Ecto neural progenitor cell (in vitro differentiated cells): ENCODE data around the gene PAK2.
A peak's percentile ranks its signal among the peaks of the same experiment; 100 is the strongest.
"Not testable (repeated sequence)": the region's sequence is repeated elsewhere in the genome, so short reads cannot be mapped to it uniquely, and the experiment has no call there.

ENCODE experiments used
- DNase-seq: peaks from one replicate; pipeline ENCODE4 v3.0.0-alpha.2; 2018; ENCODE audit warnings: low spot score

PAK2 gene

GRCh38 chr3:196788528-196788927 lies 48.9 kb downstream of the PAK2 start:
- DNase-seq: no peak

GRCh38 chr3:196789885-196790359 lies 50.3 kb downstream of the PAK2 start:
- DNase-seq: no peak

- DNase-seq: no peak
Measured at GRCh38 chr3:196790636-196791035, 51.0 kb downstream of the PAK2 start.

GRCh38 chr3:196792771-196793170 lies 53.1 kb downstream of the PAK2 start:
- DNase-seq: no peak

- DNase-seq: no peak
Measured at GRCh38 chr3:196793246-196793645, 53.6 kb downstream of the PAK2 start.

- no peak for DNase-seq
Measured at GRCh38 chr3:196794467-196794866, 54.8 kb downstream of the PAK2 start.

GRCh38 chr3:196796317-196796716 lies 56.7 kb downstream of the PAK2 start:
- DNase-seq: no peak

- no peak for DNase-seq
Measured at GRCh38 chr3:196800742-196801434, 61.2 kb downstream of the PAK2 start.

GRCh38 chr3:196803891-196804468 lies 64.3 kb downstream of the PAK2 start:
- no peak for DNase-seq

GRCh38 chr3:196804773-196805172 lies 65.1 kb downstream of the PAK2 start:
- DNase-seq: no peak

GRCh38 chr3:196810963-196811581 lies 71.4 kb downstream of the PAK2 start:
- DNase-seq: no peak

- no peak for DNase-seq
Measured at GRCh38 chr3:196812853-196813252, 73.2 kb downstream of the PAK2 start.

GRCh38 chr3:196813903-196814302 lies 74.2 kb downstream of the PAK2 start:
- DNase-seq: no peak

GRCh38 chr3:196821806-196822355 lies 82.2 kb downstream of the PAK2 start:
- DNase-seq: no peak

- DNase-seq: not testable (repeated sequence)
Measured at GRCh38 chr3:196829651-196830050, 90.0 kb downstream of the PAK2 start.

GRCh38 chr3:196835086-196835485 lies 95.4 kb downstream of the PAK2 start:
- no peak for DNase-seq

GRCh38 chr3:196836626-196837025 lies 97.0 kb downstream of the PAK2 start:
- not testable (repeated sequence) for DNase-seq

- peak; percentile 58 for DNase-seq
Measured at GRCh38 chr3:196837819-196838420, 98.3 kb downstream of the PAK2 start.

- DNase-seq: not testable (repeated sequence)
Measured at GRCh38 chr3:196839351-196839750, 99.7 kb downstream of the PAK2 start.

GRCh38 chr3:196842567-196843434 lies 103.1 kb downstream of the PAK2 start:
- no peak for DNase-seq

- DNase-seq: no peak
Measured at GRCh38 chr3:196843435-196844110, 103.9 kb downstream of the PAK2 start.
